H9 (cell line): ENCODE data around the gene MAPK12. TPM values are rescaled to one million over a fixed set of nuclear protein-coding genes. Genes with fewer than 3 reads are reported as not detected.

Experiments
- DNase-seq: peaks from one replicate; pipeline ENCODE4 v3.0.0-alpha.2; 2017
- H2AFZ ChIP-seq: one replicate; pipeline ENCODE4 v1.6.1; 2013; ENCODE audit warnings: mild to moderate bottlenecking, low read length, control low read depth, moderate library complexity
- H2AK5ac ChIP-seq: 2 replicates; pipeline ENCODE4 v1.6.1; 2013; ENCODE audit warnings: low read length, control low read depth, mixed read lengths; ENCODE audit not compliant: insufficient read length
- H2BK120ac ChIP-seq: one replicate; pipeline ENCODE4 v1.6.1; 2013; ENCODE audit warnings: low read depth, mild to moderate bottlenecking, low read length, control low read depth, inconsistent platforms; ENCODE audit not compliant: poor library complexity, severe bottlenecking
- H2BK12ac ChIP-seq: 2 replicates; pipeline ENCODE4 v1.6.1; 2013; ENCODE audit warnings: low read length, control low read depth, mixed read lengths, low read depth; ENCODE audit not compliant: insufficient read length
- H2BK15ac ChIP-seq: 2 replicates; pipeline ENCODE4 v1.6.1; 2013; ENCODE audit warnings: low read depth, low read length, control low read depth
- H2BK20ac ChIP-seq: one replicate; pipeline ENCODE4 v1.6.1; 2013; ENCODE audit warnings: low read depth, mild to moderate bottlenecking, low read length, control low read depth, inconsistent platforms; ENCODE audit not compliant: poor library complexity, severe bottlenecking
- H2BK5ac ChIP-seq: 2 replicates; pipeline ENCODE4 v1.6.1; 2013; ENCODE audit warnings: low read length, control low read depth, mixed read lengths; ENCODE audit not compliant: insufficient read length
- H3K14ac ChIP-seq: 2 replicates; pipeline ENCODE4 v1.6.1; 2013; ENCODE audit warnings: low read length, control low read depth; ENCODE audit not compliant: insufficient read depth
- H3K18ac ChIP-seq: 2 replicates; pipeline ENCODE4 v1.6.1; 2013; ENCODE audit warnings: low read depth, mild to moderate bottlenecking, mixed read lengths, low read length, control low read depth; ENCODE audit not compliant: insufficient read length
- H3K23ac ChIP-seq: 2 replicates; pipeline ENCODE4 v1.6.1; 2013; ENCODE audit warnings: low read length, control low read depth, mixed read lengths, low read depth; ENCODE audit not compliant: insufficient read length
- H3K23me2 ChIP-seq: 2 replicates; pipeline ENCODE4 v1.6.1; 2013; ENCODE audit warnings: low read depth, mild to moderate bottlenecking, mixed read lengths, low read length, control low read depth; ENCODE audit not compliant: insufficient read length, poor library complexity, severe bottlenecking
- H3K27ac ChIP-seq: 2 replicates; pipeline ENCODE4 v1.5.1; 2013; ENCODE audit warnings: low read length, control low read depth, mixed read lengths, low read depth; ENCODE audit not compliant: insufficient read length
- H3K27me3 ChIP-seq: 2 replicates; pipeline ENCODE4 v1.6.1; 2013; ENCODE audit warnings: low read length, control low read depth, inconsistent platforms; ENCODE audit not compliant: insufficient read depth
- H3K4ac ChIP-seq: 2 replicates; pipeline ENCODE4 v1.6.1; 2013; ENCODE audit warnings: low read depth, mild to moderate bottlenecking, control low read depth, inconsistent platforms, low read length, moderate library complexity
- H3K4me1 ChIP-seq: 2 replicates; pipeline ENCODE4 v1.6.1; 2013; ENCODE audit warnings: low read length, control low read depth, inconsistent platforms; ENCODE audit not compliant: insufficient read depth
- H3K4me2 ChIP-seq: 2 replicates; pipeline ENCODE4 v1.6.1; 2013; ENCODE audit warnings: low read length, control low read depth, mixed read lengths; ENCODE audit not compliant: insufficient read length, insufficient read depth
- H3K56ac ChIP-seq: 2 replicates; pipeline ENCODE4 v1.6.1; 2013; ENCODE audit warnings: low read depth, mild to moderate bottlenecking, mixed read lengths, low read length, control low read depth; ENCODE audit not compliant: insufficient read length
- H3K79me1 ChIP-seq: 2 replicates; pipeline ENCODE4 v1.6.1; 2013; ENCODE audit warnings: low read depth, mild to moderate bottlenecking, moderate library complexity, low read length, control low read depth, inconsistent platforms; ENCODE audit not compliant: insufficient read depth, poor library complexity, severe bottlenecking
- H3K79me2 ChIP-seq: 2 replicates; pipeline ENCODE4 v1.6.1; 2013; ENCODE audit warnings: low read length, control low read depth, inconsistent platforms; ENCODE audit not compliant: insufficient read depth
- H3K9ac ChIP-seq: 2 replicates; pipeline ENCODE4 v1.6.1; 2013; ENCODE audit warnings: low read length, control low read depth, mixed read lengths; ENCODE audit not compliant: insufficient read length; ENCODE audit errors: extremely low read depth
- H3K9me3 ChIP-seq: one replicate; pipeline ENCODE4 v1.6.1; 2013; ENCODE audit warnings: low read depth, low read length, inconsistent platforms; ENCODE audit not compliant: control insufficient read depth
- H3T11ph ChIP-seq: one replicate; pipeline ENCODE4 v1.6.1; 2013; ENCODE audit warnings: mild to moderate bottlenecking, low read length, control low read depth, inconsistent platforms
- H4K20me1 ChIP-seq: one replicate; pipeline ENCODE4 v1.6.1; 2013; ENCODE audit not compliant: control insufficient read depth, insufficient read length, insufficient read depth
- H4K5ac ChIP-seq: 2 replicates; pipeline ENCODE4 v1.6.1; 2013; ENCODE audit warnings: low read depth, mild to moderate bottlenecking, mixed read lengths, low read length, control low read depth; ENCODE audit not compliant: insufficient read length
- H4K8ac ChIP-seq: replicated peaks from 2 replicates; pipeline ENCODE4 v1.6.1; 2013; ENCODE audit warnings: low read length, control low read depth, mixed read lengths, low read depth; ENCODE audit not compliant: insufficient read length
- H4K91ac ChIP-seq: 2 replicates; pipeline ENCODE4 v1.6.1; 2013; ENCODE audit warnings: low read depth, mild to moderate bottlenecking, moderate library complexity, mixed read lengths, low read length, control low read depth; ENCODE audit not compliant: insufficient read length
- H3K27ac Mint-ChIP-seq, 3 experiments: 2 replicates in 2 of 3; 3 replicates in 1 of 3; pipeline ENCODE4 v1.8.0; 2020 to 2021; ENCODE audit warnings: mixed read lengths in 3 of 3, mild to moderate bottlenecking in 1 of 3, moderate library complexity in 1 of 3
- H3K27me3 Mint-ChIP-seq: 2 replicates; pipeline ENCODE4 v1.8.0; 2021; ENCODE audit warnings: low read depth, mild to moderate bottlenecking, moderate library complexity, mixed read lengths
- H3K36me3 Mint-ChIP-seq, 3 experiments: 2 replicates in 2 of 3; 3 replicates in 1 of 3; pipeline ENCODE4 v1.8.0; 2020 to 2021; ENCODE audit warnings: low read depth in 3 of 3, mixed read lengths in 3 of 3; ENCODE audit not compliant: insufficient read depth in 1 of 3
- H3K4me1 Mint-ChIP-seq, 2 experiments: 2 replicates each; pipeline ENCODE4 v1.8.0; 2020; ENCODE audit warnings: mixed read lengths in 2 of 2
- H3K4me3 Mint-ChIP-seq, 2 experiments: 2 replicates in 1 of 2; 3 replicates in 1 of 2; pipeline ENCODE4 v1.8.0; 2020 to 2021; ENCODE audit warnings: mild to moderate bottlenecking in 2 of 2, mixed read lengths in 2 of 2, moderate library complexity in 1 of 2
- H3K9me3 Mint-ChIP-seq, 2 experiments: 2 replicates in 1 of 2; 3 replicates in 1 of 2; pipeline ENCODE4 v1.8.0; 2020; ENCODE audit warnings: mild to moderate bottlenecking in 2 of 2, mixed read lengths in 2 of 2, moderate library complexity in 1 of 2
- WGBS: extraction: QIAGEN DNeasy Blood & Tissue Kit; methylation state at CpG from one replicate; pipeline ENCODE4 v1.1.7; 2013; ENCODE audit warnings: missing lambda C conversion rate, low lambda C conversion rate, mixed read lengths; ENCODE audit not compliant: insufficient read length; ENCODE audit errors: extremely low coverage; 5-methylcytosine and 5-hydroxymethylcytosine counted together
- total RNA-seq: library from RNA; stranded (reverse); gene quantifications from 2 replicates; pipeline ENCODE4 v1.2.1, GENCODE V29; 2021
- TF ChIP-seq, protein P1 (sequence below): fragments of 200-600 bp; sonication (generic); conservative IDR thresholded peaks from 3 replicates; pipeline ENCODE4 v1.8.0; 2021; ENCODE audit warnings: antibody characterized with exemption, mild to moderate bottlenecking

MAPK12 gene
- total RNA-seq, 1 experiment from 2014 or later = 31.3 TPM

DNA sequence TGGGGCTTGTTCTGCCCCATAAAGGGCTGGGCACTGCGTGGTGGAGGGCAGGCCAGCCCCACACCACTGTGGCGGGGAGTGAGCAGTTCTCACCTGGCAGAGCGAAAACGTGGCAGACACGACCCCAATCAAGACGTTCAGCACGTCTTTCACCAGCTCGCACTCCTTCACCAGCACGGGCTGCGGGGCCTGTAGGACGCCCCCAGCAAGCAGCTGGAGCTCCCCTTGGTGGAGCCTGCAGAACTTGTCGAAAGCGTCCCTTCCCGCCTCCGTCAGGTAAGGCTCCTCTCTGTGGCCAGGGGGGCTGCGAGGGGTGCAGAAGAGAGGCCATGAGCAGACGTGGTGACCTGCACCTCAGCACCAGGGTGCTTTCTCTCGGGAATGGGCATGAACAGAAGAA lies 28.3 kb downstream of the MAPK12 start:
- Histone ChIP-seq H4K8ac (no peak overlapping the region), H3K9me3 (no peaks in the 10 kb centered on the region), H2BK20ac (no peak overlapping the region), H4K5ac (no peak overlapping the region), H3K79me2 (no peaks in the 10 kb centered on the region; the same call in 1 of the 2 replicates), H2BK120ac (no peak overlapping the region), H3T11ph (no peak overlapping the region), H3K27me3 (no peaks in the 10 kb centered on the region), H3K23me2 (no peaks in the 10 kb centered on the region), H3K4ac (no peak overlapping the region), H3K56ac (no peak overlapping the region), H3K9ac (no peak overlapping the region), H2BK15ac (no peak overlapping the region), H3K14ac (no peak overlapping the region), H3K4me1 (no peaks in the 10 kb centered on the region), H2BK5ac (no peak overlapping the region), H4K20me1 (peaks cover 6% of the 10 kb centered on the region), H4K91ac (no peak overlapping the region), H3K79me1 (no peaks in the 10 kb centered on the region), H2AFZ (no peak overlapping the region), H3K27ac (no peak overlapping the region), H2BK12ac (no peak overlapping the region), H3K18ac (no peak overlapping the region), H3K23ac (no peak overlapping the region), H2AK5ac (no peak overlapping the region), H3K4me2 (no peak overlapping the region)
- TF ChIP-seq, protein P1, sequence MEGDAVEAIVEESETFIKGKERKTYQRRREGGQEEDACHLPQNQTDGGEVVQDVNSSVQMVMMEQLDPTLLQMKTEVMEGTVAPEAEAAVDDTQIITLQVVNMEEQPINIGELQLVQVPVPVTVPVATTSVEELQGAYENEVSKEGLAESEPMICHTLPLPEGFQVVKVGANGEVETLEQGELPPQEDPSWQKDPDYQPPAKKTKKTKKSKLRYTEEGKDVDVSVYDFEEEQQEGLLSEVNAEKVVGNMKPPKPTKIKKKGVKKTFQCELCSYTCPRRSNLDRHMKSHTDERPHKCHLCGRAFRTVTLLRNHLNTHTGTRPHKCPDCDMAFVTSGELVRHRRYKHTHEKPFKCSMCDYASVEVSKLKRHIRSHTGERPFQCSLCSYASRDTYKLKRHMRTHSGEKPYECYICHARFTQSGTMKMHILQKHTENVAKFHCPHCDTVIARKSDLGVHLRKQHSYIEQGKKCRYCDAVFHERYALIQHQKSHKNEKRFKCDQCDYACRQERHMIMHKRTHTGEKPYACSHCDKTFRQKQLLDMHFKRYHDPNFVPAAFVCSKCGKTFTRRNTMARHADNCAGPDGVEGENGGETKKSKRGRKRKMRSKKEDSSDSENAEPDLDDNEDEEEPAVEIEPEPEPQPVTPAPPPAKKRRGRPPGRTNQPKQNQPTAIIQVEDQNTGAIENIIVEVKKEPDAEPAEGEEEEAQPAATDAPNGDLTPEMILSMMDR = no peak
- no peak overlapping the region for H3K27ac Mint-ChIP-seq
- H3K4me1 Mint-ChIP-seq = peaks cover 6 to 8% of the 10 kb centered on the region in 2 experiments
- H3K36me3 Mint-ChIP-seq = peaks cover 17 to 41% (median 26%) of the 10 kb centered on the region in 3 experiments; a peak in 6 of 7 replicates
- no peak for DNase-seq
- no peaks in the 10 kb centered on the region for H3K27me3 Mint-ChIP-seq
- no CpG with 5 or more reads among the region's 18 CpGs for WGBS
- no peak overlapping the region for H3K4me3 Mint-ChIP-seq
- peaks cover 8 to 10% of the 10 kb centered on the region in 2 experiments; a peak in 4 of 5 replicates for H3K9me3 Mint-ChIP-seq
